GM12872 (cell line): Measurements from ENCODE around the gene EIF4E2.

Source experiments
- TF ChIP-seq, protein P1 (sequence below): IDR thresholded peaks from 3 replicates; pipeline ENCODE4 v1.5.1; 2011; ENCODE audit warnings: low read depth, mild to moderate bottlenecking, low read length, moderate library complexity; ENCODE audit not compliant: insufficient read depth

EIF4E2 gene

DNA sequence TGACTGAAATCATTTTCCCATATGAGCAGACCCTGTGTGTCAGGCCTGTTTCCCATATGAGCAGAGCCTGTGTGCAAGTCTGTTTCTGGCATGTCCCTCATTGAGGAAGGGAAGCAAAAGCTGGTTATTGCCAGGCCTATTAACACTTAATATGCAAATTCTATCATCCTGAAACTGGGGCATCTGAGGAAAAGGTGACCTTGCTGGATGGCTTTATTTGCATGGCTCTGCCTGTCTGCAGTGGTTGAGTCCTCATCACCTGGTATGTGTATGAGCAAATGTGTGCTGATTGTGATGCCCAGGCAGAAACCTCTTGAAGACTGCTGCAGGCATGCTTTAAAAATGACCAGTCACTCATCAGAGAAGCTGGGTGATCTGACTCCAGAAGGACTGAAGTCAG lies 31.2 kb downstream of the EIF4E2 start:
- TF ChIP-seq, protein P1, sequence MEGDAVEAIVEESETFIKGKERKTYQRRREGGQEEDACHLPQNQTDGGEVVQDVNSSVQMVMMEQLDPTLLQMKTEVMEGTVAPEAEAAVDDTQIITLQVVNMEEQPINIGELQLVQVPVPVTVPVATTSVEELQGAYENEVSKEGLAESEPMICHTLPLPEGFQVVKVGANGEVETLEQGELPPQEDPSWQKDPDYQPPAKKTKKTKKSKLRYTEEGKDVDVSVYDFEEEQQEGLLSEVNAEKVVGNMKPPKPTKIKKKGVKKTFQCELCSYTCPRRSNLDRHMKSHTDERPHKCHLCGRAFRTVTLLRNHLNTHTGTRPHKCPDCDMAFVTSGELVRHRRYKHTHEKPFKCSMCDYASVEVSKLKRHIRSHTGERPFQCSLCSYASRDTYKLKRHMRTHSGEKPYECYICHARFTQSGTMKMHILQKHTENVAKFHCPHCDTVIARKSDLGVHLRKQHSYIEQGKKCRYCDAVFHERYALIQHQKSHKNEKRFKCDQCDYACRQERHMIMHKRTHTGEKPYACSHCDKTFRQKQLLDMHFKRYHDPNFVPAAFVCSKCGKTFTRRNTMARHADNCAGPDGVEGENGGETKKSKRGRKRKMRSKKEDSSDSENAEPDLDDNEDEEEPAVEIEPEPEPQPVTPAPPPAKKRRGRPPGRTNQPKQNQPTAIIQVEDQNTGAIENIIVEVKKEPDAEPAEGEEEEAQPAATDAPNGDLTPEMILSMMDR: no peak

DNA sequence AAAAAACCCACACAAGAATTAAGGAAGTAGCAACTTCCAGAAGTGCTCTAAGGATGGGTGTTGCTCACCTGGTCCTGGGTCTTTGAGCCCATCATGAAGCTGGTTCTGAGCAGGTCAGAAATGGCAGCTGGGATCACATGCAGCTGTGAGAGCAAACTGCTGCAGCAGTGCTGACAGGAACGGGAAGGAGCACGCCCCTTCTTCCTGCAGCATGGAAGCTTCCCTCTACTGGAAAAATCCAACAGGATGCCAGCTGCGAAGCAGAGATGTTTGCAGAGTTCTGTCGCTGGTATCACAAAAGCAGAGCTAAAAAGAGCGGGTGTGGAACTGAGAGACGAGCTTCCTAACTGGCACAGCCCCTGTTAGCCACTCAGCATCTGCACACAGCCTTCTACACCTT lies 33.7 kb downstream of the EIF4E2 start:
- TF ChIP-seq, protein P1: no peak

DNA sequence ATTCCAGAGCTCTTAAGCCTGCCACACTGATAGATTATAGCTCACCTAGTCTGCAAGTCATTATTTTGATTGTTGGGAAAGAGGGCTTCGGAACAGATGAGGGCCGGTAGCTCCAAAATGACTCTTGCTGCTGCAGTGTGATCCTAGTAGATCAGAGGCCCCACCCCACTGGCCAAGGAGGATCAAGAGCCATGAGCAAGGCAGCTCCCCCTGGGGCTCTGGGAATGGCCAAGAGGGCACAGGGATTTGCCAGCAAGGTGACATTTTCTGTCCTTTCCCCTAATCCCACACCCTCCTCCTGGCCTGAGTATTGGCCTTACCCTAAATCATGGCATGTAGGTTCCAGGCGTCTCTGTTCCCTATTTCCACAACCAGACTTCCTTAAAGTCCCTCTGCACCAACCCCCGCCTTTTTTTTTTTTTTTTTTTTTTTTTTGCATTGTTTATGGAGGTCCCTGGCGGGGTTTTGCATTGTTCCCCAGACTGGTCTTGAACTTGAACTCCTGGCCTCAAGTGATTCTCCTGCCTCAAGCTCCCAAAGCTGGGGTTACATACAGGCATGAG lies 36.5 kb downstream of the EIF4E2 start:
- TF ChIP-seq, protein P1: no peak

DNA sequence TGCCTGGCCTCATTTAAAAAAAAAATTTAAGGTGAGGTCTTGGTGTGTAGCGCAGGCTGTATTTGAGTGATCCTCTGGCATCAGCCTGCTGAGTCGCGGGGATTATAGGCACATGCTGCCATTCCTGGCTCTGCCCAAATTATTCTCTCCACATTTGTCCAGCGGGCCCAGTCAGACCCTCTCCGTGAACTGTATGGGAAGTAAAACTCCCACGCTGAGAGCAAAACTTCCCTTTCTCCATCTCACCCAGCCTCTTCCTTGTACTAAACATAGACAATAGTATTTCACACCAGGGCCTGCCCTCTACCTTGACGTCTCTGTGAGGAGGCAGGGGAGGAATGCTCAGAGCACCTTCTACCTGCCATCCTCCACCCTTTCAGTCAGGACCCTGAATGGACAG lies 37.0 kb downstream of the EIF4E2 start:
- TF ChIP-seq, protein P1: no peak

DNA sequence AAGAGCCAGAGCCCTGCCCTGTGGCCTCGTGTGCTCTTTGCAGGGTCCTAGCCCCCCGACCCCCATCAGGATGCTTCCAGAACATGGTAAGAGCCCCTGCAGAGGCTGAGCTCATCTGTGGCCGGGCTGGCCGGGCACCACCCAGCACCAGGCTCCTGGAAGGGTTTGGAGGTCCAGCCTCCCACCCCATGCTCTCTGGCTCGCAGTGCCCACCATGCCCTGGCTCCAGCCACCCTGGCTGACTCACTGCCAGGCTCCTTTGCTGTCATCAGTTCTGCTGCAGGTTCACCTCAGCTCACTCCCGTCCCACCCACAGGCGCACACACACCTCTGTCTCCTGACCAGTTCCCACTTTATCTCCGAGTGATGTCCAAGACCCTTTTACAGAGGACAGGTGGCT lies 37.5 kb downstream of the EIF4E2 start:
- TF ChIP-seq, protein P1: no peak

DNA sequence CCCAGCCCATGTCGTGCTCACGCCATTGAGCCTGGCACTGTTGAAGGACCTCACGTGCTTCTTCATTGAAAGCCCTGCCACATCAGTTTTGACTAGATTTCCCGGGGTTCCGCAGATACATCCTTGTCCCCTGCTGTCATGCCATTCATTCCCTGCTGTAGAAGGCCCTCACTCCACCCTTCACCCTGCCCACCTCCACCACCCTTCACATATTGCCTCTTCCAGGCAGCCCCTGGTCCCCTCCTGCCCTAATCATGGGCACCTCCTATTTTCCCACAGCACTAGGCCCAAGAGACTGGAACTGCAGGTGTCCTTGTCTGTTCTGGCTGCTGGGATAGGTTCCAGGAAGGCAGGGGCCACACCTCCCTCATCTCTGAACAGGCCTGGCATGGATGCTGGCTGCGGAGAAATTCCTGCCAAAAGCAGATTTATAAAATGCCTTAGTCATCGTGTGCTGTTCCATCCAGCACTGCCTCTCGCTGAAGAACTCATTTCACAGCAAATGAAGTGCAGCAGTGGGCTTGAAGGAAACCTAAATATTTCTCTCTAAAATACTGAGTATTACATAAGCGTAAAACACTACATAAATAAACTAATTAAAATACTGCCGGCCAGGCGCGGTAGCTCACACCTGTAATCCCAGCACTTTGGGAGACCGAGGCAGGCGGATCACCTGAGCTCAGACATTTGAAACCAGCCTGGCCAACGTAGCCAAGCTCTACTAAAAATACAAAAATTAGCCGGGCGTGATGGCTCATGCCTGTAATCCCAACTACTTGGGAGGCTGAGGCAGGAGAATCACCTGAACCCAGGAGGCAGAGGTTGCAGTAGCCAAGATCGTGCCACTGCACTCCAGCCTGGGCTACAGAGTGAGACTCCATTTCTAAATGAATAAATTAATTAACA lies 38.4 kb downstream of the EIF4E2 start:
- TF ChIP-seq, protein P1: no peak

DNA sequence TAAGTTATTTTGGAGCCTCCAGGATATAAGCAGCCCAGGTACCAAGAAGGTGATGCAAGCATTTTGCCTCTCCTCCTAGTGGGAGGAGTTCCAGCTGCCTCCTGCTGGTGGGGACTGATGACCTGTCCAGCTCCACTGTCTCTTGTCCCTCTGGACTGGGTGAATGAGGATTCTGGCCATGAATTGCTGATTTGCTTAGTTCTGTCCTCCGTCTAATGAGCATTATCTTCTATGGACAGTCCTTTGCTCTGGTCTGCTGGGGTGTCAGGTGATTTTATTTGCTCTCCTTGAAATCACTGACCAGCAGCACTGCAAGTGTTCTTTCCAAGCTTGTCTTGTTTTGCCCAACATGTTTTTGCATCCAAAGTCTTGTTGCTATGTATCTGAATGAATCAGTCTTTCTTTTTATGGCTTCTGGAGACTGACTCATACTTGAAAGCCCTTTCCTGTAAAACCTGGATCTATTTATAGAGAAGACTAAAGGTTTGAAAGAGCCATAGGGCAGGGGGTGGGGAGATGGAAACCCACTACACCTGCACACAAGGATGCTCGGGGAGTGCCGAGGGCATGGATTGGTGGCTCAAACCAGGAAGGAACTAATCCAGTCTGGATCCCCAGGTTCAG lies 42.4 kb downstream of the EIF4E2 start:
- TF ChIP-seq, protein P1: no peak
